ENCODE measurements around the gene GNG14. TPM values are rescaled to one million over a fixed set of nuclear protein-coding genes. Genes with fewer than 3 reads are reported as not detected.

The GNG14 gene
- total RNA-seq, 1 donor from 2014 or later, result not detected

GRCh38 chr19:12664406-12665280 lies 23.2 kb upstream of the GNG14 start:
- H3K27me3 Mint-ChIP-seq, result no peaks in the 10 kb centered on the region
- H3K36me3 Mint-ChIP-seq (ENCODE audit: insufficient read depth), result peaks cover 9% of the 10 kb centered on the region
- no peak for TF ChIP-seq CTCF (IDR thresholded peaks at IDR 0.05; ENCODE audit: unreplicated experiment)
- DNase-seq (ENCODE audit: low spot score, unreplicated experiment), result no peak
- peak overlapping the region; percentile 35 for H3K4me3 Mint-ChIP-seq (ENCODE audit: low read depth)
- H3K4me1 Mint-ChIP-seq (ENCODE audit: low read depth), result peaks cover 20% of the 10 kb centered on the region
- H3K27ac Mint-ChIP-seq, result no peak overlapping the region
- H3K9me3 Mint-ChIP-seq (ENCODE audit: low read depth), result no peaks in the 10 kb centered on the region

- Mint-ChIP-seq H3K27ac (no peak overlapping the region), H3K27me3 (no peaks in the 10 kb centered on the region), H3K9me3 (ENCODE audit: low read depth) (no peaks in the 10 kb centered on the region), H3K4me1 (ENCODE audit: low read depth) (peaks cover 22% of the 10 kb centered on the region), H3K36me3 (ENCODE audit: insufficient read depth) (peaks cover 5% of the 10 kb centered on the region), H3K4me3 (ENCODE audit: low read depth) (peak overlapping the region; percentile 35)
- no peak for TF ChIP-seq CTCF (IDR thresholded peaks at IDR 0.05; ENCODE audit: unreplicated experiment)
- no peak for DNase-seq (ENCODE audit: low spot score, unreplicated experiment)
Measured at GRCh38 chr19:12665281-12665573, 22.6 kb upstream of the GNG14 start.

- Mint-ChIP-seq H3K36me3 (ENCODE audit: insufficient read depth) (peaks cover 5% of the 10 kb centered on the region), H3K27me3 (no peaks in the 10 kb centered on the region), H3K27ac (peak overlapping the region; percentile 91), H3K4me3 (ENCODE audit: low read depth) (peak overlapping the region; percentile 94), H3K9me3 (ENCODE audit: low read depth) (no peaks in the 10 kb centered on the region), H3K4me1 (ENCODE audit: low read depth) (peaks cover 25% of the 10 kb centered on the region)
- no peak for TF ChIP-seq CTCF (IDR thresholded peaks at IDR 0.05; ENCODE audit: unreplicated experiment)
- no peak for DNase-seq (ENCODE audit: low spot score, unreplicated experiment)
Measured at GRCh38 chr19:12665671-12666264, 22.0 kb upstream of the GNG14 start.

GRCh38 chr19:12666265-12667048 lies 21.3 kb upstream of the GNG14 start, which contains the start of the genes MAN2B1 and WDR83:
MAN2B1 (minus strand) TSS chr19:12666742; CDS start chr19:12666701, 41 bp downstream.
WDR83 (plus strand) TSS chr19:12666807; CDS start chr19:12669791, 2,984 bp downstream.
- H3K9me3 Mint-ChIP-seq (ENCODE audit: low read depth), result no peaks in the 10 kb centered on the region
- H3K27ac Mint-ChIP-seq, result peak within 1 kb of the TSS; percentile 92
- H3K27me3 Mint-ChIP-seq, result no peaks in the 10 kb centered on the region
- peaks cover 25% of the 10 kb centered on the region for H3K4me1 Mint-ChIP-seq (ENCODE audit: low read depth)
- H3K36me3 Mint-ChIP-seq (ENCODE audit: insufficient read depth), result peaks cover 3% of the 10 kb centered on the region
- peak; percentile 70 for DNase-seq (ENCODE audit: low spot score, unreplicated experiment)
- TF ChIP-seq CTCF (IDR thresholded peaks at IDR 0.05; ENCODE audit: unreplicated experiment), result no peak
- peak within 1 kb of the TSS; percentile 94 for H3K4me3 Mint-ChIP-seq (ENCODE audit: low read depth)

- Mint-ChIP-seq H3K9me3 (ENCODE audit: low read depth) (no peaks in the 10 kb centered on the region), H3K27ac (peak overlapping the region; percentile 33), H3K27me3 (no peaks in the 10 kb centered on the region), H3K36me3 (ENCODE audit: insufficient read depth) (peaks cover 9% of the 10 kb centered on the region), H3K4me1 (ENCODE audit: low read depth) (peaks cover 27% of the 10 kb centered on the region), H3K4me3 (ENCODE audit: low read depth) (peak overlapping the region; percentile 94)
- no peak for TF ChIP-seq CTCF (IDR thresholded peaks at IDR 0.05; ENCODE audit: unreplicated experiment)
- DNase-seq (ENCODE audit: low spot score, unreplicated experiment), result no peak
Measured at GRCh38 chr19:12667731-12668302, 20.0 kb upstream of the GNG14 start.

Measured in progenitor cell of endocrine pancreas (in vitro differentiated cells).